ENCODE data around the gene SLC20A1.

GRCh38 chr2:112687522-112687921, 41.8 kb downstream of the SLC20A1 start:
- TF ChIP-seq SIN3A (IDR thresholded peaks at IDR 0.05; ENCODE audit: borderline replicate concordance, insufficient read depth, low read length) (no peak), POLR2AphosphoS5 (IDR thresholded peaks at IDR 0.05; ENCODE audit: low read depth, low read length) (no peak), REST (IDR thresholded peaks at IDR 0.05; ENCODE audit: insufficient read depth in 1 of 2, low read depth in 2 of 2, low read length in 2 of 2) (no peak), TAF1 (IDR thresholded peaks at IDR 0.05; ENCODE audit: borderline replicate concordance, insufficient read depth, low read length) (no peak)

Measured in PFSK-1 (cell line).